A673 (cell line): Measurements from ENCODE around the gene HS6ST2. TPM values are rescaled to one million over a fixed set of nuclear protein-coding genes. Genes with fewer than 3 reads are reported as not detected.

Experiments used
- BruUV-seq: library from RNA; stranded (reverse); fragments of 400-500 nt; replicated peaks from 2 replicates; lab custom pipeline; 2021; lab: Mats Ljungman, UMichigan
- CTCF ChIA-PET: fragments of 300-600 bp; sonication (Branson Sonifier 250); formaldehyde crosslinking; loops from one replicate; lab custom pipeline; 2022; ENCODE audit warnings: antibody characterized with exemption; lab: Charles Lee
- POLR2A ChIA-PET: fragments of 300-600 bp; sonication (Branson Sonifier 250); formaldehyde crosslinking; loops from one replicate; lab custom pipeline; 2022; ENCODE audit warnings: antibody characterized with exemption; ENCODE audit not compliant: low non-redundant PET; lab: Charles Lee
- DNase-seq: peaks from one replicate; pipeline ENCODE4 v3.0.0-alpha.2; 2015; ENCODE audit warnings: low spot score
- H3K27ac ChIP-seq: fragments of 200-600 bp; sonication (generic); 2 replicates; pipeline ENCODE4 v1.5.1; 2016; ENCODE audit warnings: mixed run types, low read depth, mild to moderate bottlenecking, mixed read lengths, antibody characterized with exemption, low read length; ENCODE audit not compliant: poor library complexity, severe bottlenecking
- H3K27me3 ChIP-seq: fragments of 200-600 bp; sonication (generic); replicated peaks from 2 replicates; pipeline ENCODE4 v1.6.1; 2017; ENCODE audit warnings: mixed run types, low read depth, mild to moderate bottlenecking, mixed read lengths, antibody characterized with exemption, low read length; ENCODE audit not compliant: insufficient read depth, poor library complexity
- H3K36me3 ChIP-seq: fragments of 200-600 bp; sonication (generic); 2 replicates; pipeline ENCODE4 v1.6.1; 2016; ENCODE audit warnings: mixed run types, mild to moderate bottlenecking, mixed read lengths, antibody characterized with exemption, low read length; ENCODE audit not compliant: insufficient read depth, poor library complexity, severe bottlenecking
- H3K4me1 ChIP-seq: fragments of 200-600 bp; sonication (generic); 2 replicates; pipeline ENCODE4 v1.6.1; 2017; ENCODE audit warnings: mixed run types, mild to moderate bottlenecking, mixed read lengths, antibody characterized with exemption, low read length; ENCODE audit not compliant: insufficient read depth, poor library complexity, severe bottlenecking
- H3K4me3 ChIP-seq: fragments of 200-600 bp; sonication (generic); 2 replicates; pipeline ENCODE4 v1.5.1; 2016; ENCODE audit warnings: low read depth, mixed run types, mild to moderate bottlenecking, mixed read lengths, low read length; ENCODE audit not compliant: poor library complexity, severe bottlenecking
- H3K9me3 ChIP-seq: fragments of 200-600 bp; sonication (generic); 2 replicates; pipeline ENCODE4 v1.6.1; 2016; ENCODE audit warnings: mixed run types, low read depth, mild to moderate bottlenecking, mixed read lengths, antibody characterized with exemption, low read length; ENCODE audit not compliant: poor library complexity, severe bottlenecking
- CTCF ChIP-seq: fragments of 300-800, 200-600 bp; sonication (generic); conservative IDR thresholded peaks from 2 replicates; pipeline ENCODE4 v1.5.1; 2017; ENCODE audit warnings: low read depth, mild to moderate bottlenecking, antibody characterized with exemption, low read length, moderate library complexity, mixed read lengths
- EZH2 ChIP-seq: fragments of 200-600 bp; sonication (generic); IDR thresholded peaks from 2 replicates; pipeline ENCODE4 v1.6.1; 2017; ENCODE audit warnings: borderline replicate concordance, low read depth, mild to moderate bottlenecking, mixed read lengths, antibody characterized with exemption, low read length; ENCODE audit not compliant: poor library complexity, severe bottlenecking
- intact Hi-C: fragments of 100-400 bp; cut with micrococcal nuclease; formaldehyde crosslinking; loops from one replicate; pipeline ENCODE4 v1.10.0; 2022; ENCODE audit not compliant: unreplicated experiment
- total RNA-seq: library from RNA; stranded (reverse); gene quantifications from 2 replicates; pipeline ENCODE4 v1.2.3, GENCODE V29; 2021

The HS6ST2 gene
- total RNA-seq, 1 experiment from 2014 or later, result 6.9 TPM

GRCh38 chrX:132955690-132956089 is 2.7 kb downstream of the HS6ST2 start:
- TF ChIP-seq CTCF, result no peak
- no peak for TF ChIP-seq EZH2
- Histone ChIP-seq H3K4me1 (peaks cover 3% of the 10 kb centered on the region), H3K4me3 (no peak overlapping the region), H3K9me3 (no peaks in the 10 kb centered on the region), H3K27me3 (peaks cover 41% of the 10 kb centered on the region), H3K27ac (no peak overlapping the region), H3K36me3 (no peaks in the 10 kb centered on the region)
- intact Hi-C loops, result loop anchor here (2.0 kb wide), 1 partner anchor 217 kb away; no protein-coding TSS in a partner anchor
- ChIA-PET POLR2A (interaction anchor here (0.8 kb wide), 1 partner anchor 437 kb away, joined by 33 read pairs; no protein-coding TSS in a partner anchor), CTCF (no interaction called here)
- no peak for DNase-seq
- BruUV-seq, result no TSS peak

DNA sequence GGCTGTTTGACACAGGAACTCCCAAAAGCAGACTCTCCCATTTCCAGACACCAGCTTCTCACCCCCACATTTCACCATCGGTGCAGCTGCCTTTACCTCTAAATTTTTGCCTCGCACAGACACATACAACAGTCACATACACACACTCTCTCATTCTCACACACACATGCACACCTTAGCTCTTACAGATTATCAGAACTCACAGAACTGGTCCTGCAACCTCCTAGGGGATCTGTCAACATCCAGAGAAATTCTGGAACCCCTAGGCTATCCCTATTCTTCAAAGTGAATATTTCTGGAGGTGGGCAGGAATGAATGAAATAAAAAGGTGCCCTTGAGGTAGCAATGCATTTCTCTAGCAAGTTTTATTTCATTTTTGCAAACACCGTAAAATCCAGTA is 4.1 kb downstream of the HS6ST2 start:
- POLR2A ChIA-PET, result no interaction called here
- BruUV-seq, result no TSS peak
- Histone ChIP-seq H3K4me3 (no peak overlapping the region), H3K4me1 (peaks cover 3% of the 10 kb centered on the region), H3K27ac (no peak overlapping the region), H3K9me3 (no peaks in the 10 kb centered on the region), H3K36me3 (no peaks in the 10 kb centered on the region), H3K27me3 (peaks cover 41% of the 10 kb centered on the region)
- no peak for DNase-seq
- intact Hi-C loops, result no loop called here
- no peak for TF ChIP-seq EZH2
- TF ChIP-seq CTCF, result no peak
- CTCF ChIA-PET, result no interaction called here

GRCh38 chrX:132953354-132953753 is 5.1 kb downstream of the HS6ST2 start:
- ChIA-PET POLR2A (no interaction called here), CTCF (no interaction called here)
- no TSS peak for BruUV-seq
- no peak overlapping the region for H3K27ac ChIP-seq
- H3K27me3 ChIP-seq, result peaks cover 33% of the 10 kb centered on the region
- DNase-seq, result no peak
- no peaks in the 10 kb centered on the region for H3K9me3 ChIP-seq
- no peaks in the 10 kb centered on the region for H3K36me3 ChIP-seq
- intact Hi-C loops, result no loop called here
- H3K4me1 ChIP-seq, result peaks cover 3% of the 10 kb centered on the region
- H3K4me3 ChIP-seq, result no peak overlapping the region
- TF ChIP-seq CTCF (no peak), EZH2 (no peak)
